ENCODE results near the gene JAZF1.

The JAZF1 gene

GRCh38 chr7:27992755-27993493 lies 187.7 kb downstream of the JAZF1 start:
- no peak overlapping the region for H2BK5ac ChIP-seq (ENCODE audit: low read length)
- H4K91ac ChIP-seq (ENCODE audit: low read depth, low read length, poor library complexity), result no peak overlapping the region
- no CpG with 5 or more reads among the region's 8 CpGs for WGBS, 2 donors (ENCODE audit: extremely low coverage in 2 of 2, insufficient read length in 2 of 2, insufficient replicate concordance in 1 of 2)
- no peak overlapping the region for H2AFZ ChIP-seq (ENCODE audit: low read length)
- H3K4ac ChIP-seq (ENCODE audit: low read length), result no peak overlapping the region
- no peak overlapping the region for H2BK15ac ChIP-seq (ENCODE audit: low read length)
- H3K27ac ChIP-seq (replicated peaks; ENCODE audit: low read length), result no peak overlapping the region
- peaks cover 0 to 8% of the 10 kb centered on the region in 2 donors for H3K4me1 ChIP-seq (ENCODE audit: control insufficient read depth in 2 of 2, insufficient read depth in 1 of 2, low read depth in 1 of 2, low read length in 2 of 2)
- H3K9ac ChIP-seq (ENCODE audit: low read depth, low read length, poor library complexity), result no peak overlapping the region
- H3K4me2 ChIP-seq (ENCODE audit: insufficient read depth, low read length, poor library complexity, severe bottlenecking), result no peak overlapping the region
- no peak overlapping the region for H2AK5ac ChIP-seq (ENCODE audit: low read depth, low read length)
- no peak overlapping the region for H4K8ac ChIP-seq (ENCODE audit: low read depth, low read length)
- DNase-seq (ENCODE audit: low spot score), result no peak
- peaks cover 0 to 13% (median 0%) of the 10 kb centered on the region in 3 experiments for H3K27me3 ChIP-seq (ENCODE audit: control insufficient read depth in 3 of 3, insufficient read depth in 3 of 3, low read depth in 1 of 3, low read length in 3 of 3)
- no peak overlapping the region for H2BK120ac ChIP-seq (ENCODE audit: low read depth, low read length)
- H3K18ac ChIP-seq (ENCODE audit: low read length), result no peak overlapping the region
- no peak overlapping the region for H3K23ac ChIP-seq (ENCODE audit: low read depth, low read length, poor library complexity)
- H3K79me1 ChIP-seq (ENCODE audit: low read depth, low read length), result no peaks in the 10 kb centered on the region
- no peaks in the 10 kb centered on the region for H3K9me3 ChIP-seq (replicated peaks in 1 of 2; ENCODE audit: control insufficient read depth in 2 of 2, insufficient read depth in 1 of 2, low read depth in 1 of 2, low read length in 2 of 2)
- no peak overlapping the region for H2BK12ac ChIP-seq (ENCODE audit: low read length)
- H3K36me3 ChIP-seq (replicated peaks in 1 of 2; ENCODE audit: control insufficient read depth in 2 of 2, insufficient read depth in 2 of 2, low read length in 2 of 2), result no peaks in the 10 kb centered on the region
- no peak overlapping the region for H3K14ac ChIP-seq (ENCODE audit: low read length)
- H3K4me3 ChIP-seq (ENCODE audit: low read length in 2 of 2), result no peak overlapping the region

- DNase-seq (ENCODE audit: low spot score), result no peak
- no peak overlapping the region for H2BK120ac ChIP-seq (ENCODE audit: low read depth, low read length)
- no peaks in the 10 kb centered on the region for H3K79me1 ChIP-seq (ENCODE audit: low read depth, low read length)
Measured at GRCh38 chr7:27992097-27992496, 188.5 kb downstream of the JAZF1 start.

GRCh38 chr7:27991006-27991528 lies 189.5 kb downstream of the JAZF1 start:
- no peak overlapping the region for H4K91ac ChIP-seq (ENCODE audit: low read depth, low read length, poor library complexity)
- H3K23ac ChIP-seq (ENCODE audit: low read depth, low read length, poor library complexity), result no peak overlapping the region
- no peak overlapping the region for H2BK120ac ChIP-seq (ENCODE audit: low read depth, low read length)
- no peak overlapping the region for H3K4ac ChIP-seq (ENCODE audit: low read length)
- no peaks in the 10 kb centered on the region for H3K36me3 ChIP-seq (replicated peaks in 1 of 2; ENCODE audit: control insufficient read depth in 2 of 2, insufficient read depth in 2 of 2, low read length in 2 of 2)
- H3K14ac ChIP-seq (ENCODE audit: low read length), result no peak overlapping the region
- H2AK5ac ChIP-seq (ENCODE audit: low read depth, low read length), result no peak overlapping the region
- DNase-seq (ENCODE audit: low spot score), result no peak
- H3K27me3 ChIP-seq (ENCODE audit: control insufficient read depth in 3 of 3, insufficient read depth in 3 of 3, low read depth in 1 of 3, low read length in 3 of 3), result peaks cover 0 to 13% (median 0%) of the 10 kb centered on the region in 3 experiments
- H2AFZ ChIP-seq (ENCODE audit: low read length), result no peak overlapping the region
- no peak overlapping the region for H2BK12ac ChIP-seq (ENCODE audit: low read length)
- no peak overlapping the region for H3K4me2 ChIP-seq (ENCODE audit: insufficient read depth, low read length, poor library complexity, severe bottlenecking)
- H3K9me3 ChIP-seq (replicated peaks in 1 of 2; ENCODE audit: control insufficient read depth in 2 of 2, insufficient read depth in 1 of 2, low read depth in 1 of 2, low read length in 2 of 2), result no peaks in the 10 kb centered on the region
- H3K4me1 ChIP-seq (ENCODE audit: control insufficient read depth in 2 of 2, insufficient read depth in 1 of 2, low read depth in 1 of 2, low read length in 2 of 2), result peaks cover 0 to 8% of the 10 kb centered on the region in 2 donors
- no peak overlapping the region for H3K27ac ChIP-seq (replicated peaks; ENCODE audit: low read length)
- no peak overlapping the region for H2BK15ac ChIP-seq (ENCODE audit: low read length)
- H2BK5ac ChIP-seq (ENCODE audit: low read length), result no peak overlapping the region
- H3K79me1 ChIP-seq (ENCODE audit: low read depth, low read length), result no peaks in the 10 kb centered on the region
- no peak overlapping the region for H3K18ac ChIP-seq (ENCODE audit: low read length)
- H4K8ac ChIP-seq (ENCODE audit: low read depth, low read length), result no peak overlapping the region
- H3K4me3 ChIP-seq (ENCODE audit: low read length in 2 of 2), result no peak overlapping the region
- H3K9ac ChIP-seq (ENCODE audit: low read depth, low read length, poor library complexity), result no peak overlapping the region

More at GRCh38 chr7:27992097-27992496, 188.5 kb downstream of the JAZF1 start:
- H3K27ac ChIP-seq (replicated peaks; ENCODE audit: low read length), result no peak overlapping the region
- peaks cover 0 to 8% of the 10 kb centered on the region in 2 donors for H3K4me1 ChIP-seq (ENCODE audit: control insufficient read depth in 2 of 2, insufficient read depth in 1 of 2, low read depth in 1 of 2, low read length in 2 of 2)
- H3K9me3 ChIP-seq (replicated peaks in 1 of 2; ENCODE audit: control insufficient read depth in 2 of 2, insufficient read depth in 1 of 2, low read depth in 1 of 2, low read length in 2 of 2), result no peaks in the 10 kb centered on the region
- H2BK15ac ChIP-seq (ENCODE audit: low read length), result no peak overlapping the region
- no peak overlapping the region for H2AFZ ChIP-seq (ENCODE audit: low read length)
- H3K36me3 ChIP-seq (replicated peaks in 1 of 2; ENCODE audit: control insufficient read depth in 2 of 2, insufficient read depth in 2 of 2, low read length in 2 of 2), result no peaks in the 10 kb centered on the region
- no peak overlapping the region for H3K4me3 ChIP-seq (ENCODE audit: low read length in 2 of 2)
- WGBS, 2 donors (ENCODE audit: extremely low coverage in 2 of 2, insufficient read length in 2 of 2, insufficient replicate concordance in 1 of 2), result no CpG with 5 or more reads among the region's 4 CpGs
- peaks cover 0 to 13% (median 0%) of the 10 kb centered on the region in 3 experiments for H3K27me3 ChIP-seq (ENCODE audit: control insufficient read depth in 3 of 3, insufficient read depth in 3 of 3, low read depth in 1 of 3, low read length in 3 of 3)
- H4K91ac ChIP-seq (ENCODE audit: low read depth, low read length, poor library complexity), result no peak overlapping the region
- H2BK5ac ChIP-seq (ENCODE audit: low read length), result no peak overlapping the region
- no peak overlapping the region for H3K4me2 ChIP-seq (ENCODE audit: insufficient read depth, low read length, poor library complexity, severe bottlenecking)
- H3K18ac ChIP-seq (ENCODE audit: low read length), result no peak overlapping the region
- H3K23ac ChIP-seq (ENCODE audit: low read depth, low read length, poor library complexity), result no peak overlapping the region
- no peak overlapping the region for H3K14ac ChIP-seq (ENCODE audit: low read length)
- H2AK5ac ChIP-seq (ENCODE audit: low read depth, low read length), result no peak overlapping the region
- no peak overlapping the region for H4K8ac ChIP-seq (ENCODE audit: low read depth, low read length)
- no peak overlapping the region for H3K4ac ChIP-seq (ENCODE audit: low read length)
- no peak overlapping the region for H2BK12ac ChIP-seq (ENCODE audit: low read length)
- no peak overlapping the region for H3K9ac ChIP-seq (ENCODE audit: low read depth, low read length, poor library complexity)

GRCh38 chr7:27976531-27976930 lies 204.1 kb downstream of the JAZF1 start:
- no peaks in the 10 kb centered on the region for H3K4me1 ChIP-seq (ENCODE audit: control insufficient read depth in 2 of 2, insufficient read depth in 1 of 2, low read depth in 1 of 2, low read length in 2 of 2)
- H3K36me3 ChIP-seq (replicated peaks in 1 of 2; ENCODE audit: control insufficient read depth in 2 of 2, insufficient read depth in 2 of 2, low read length in 2 of 2), result no peaks in the 10 kb centered on the region
- H2BK12ac ChIP-seq (ENCODE audit: low read length), result no peak overlapping the region
- no peak overlapping the region for H2BK120ac ChIP-seq (ENCODE audit: low read depth, low read length)
- H3K27ac ChIP-seq (replicated peaks; ENCODE audit: low read length), result no peak overlapping the region
- H3K9me3 ChIP-seq (replicated peaks in 1 of 2; ENCODE audit: control insufficient read depth in 2 of 2, insufficient read depth in 1 of 2, low read depth in 1 of 2, low read length in 2 of 2), result no peaks in the 10 kb centered on the region
- H3K23ac ChIP-seq (ENCODE audit: low read depth, low read length, poor library complexity), result no peak overlapping the region
- no peak overlapping the region for H3K14ac ChIP-seq (ENCODE audit: low read length)
- no peak overlapping the region for H2AK5ac ChIP-seq (ENCODE audit: low read depth, low read length)
- WGBS, 2 donors (ENCODE audit: extremely low coverage in 2 of 2, insufficient read length in 2 of 2, insufficient replicate concordance in 1 of 2), result no CpG with 5 or more reads among the region's 1 CpG
- H3K4me3 ChIP-seq (ENCODE audit: low read length in 2 of 2), result no peak overlapping the region
- H3K4ac ChIP-seq (ENCODE audit: low read length), result no peak overlapping the region
- H2AFZ ChIP-seq (ENCODE audit: low read length), result no peak overlapping the region
- H2BK15ac ChIP-seq (ENCODE audit: low read length), result no peak overlapping the region
- no peak overlapping the region for H4K91ac ChIP-seq (ENCODE audit: low read depth, low read length, poor library complexity)
- H2BK5ac ChIP-seq (ENCODE audit: low read length), result no peak overlapping the region
- no peak for DNase-seq (ENCODE audit: low spot score)
- H3K79me1 ChIP-seq (ENCODE audit: low read depth, low read length), result no peaks in the 10 kb centered on the region
- peaks cover 0 to 4% (median 0%) of the 10 kb centered on the region in 3 experiments for H3K27me3 ChIP-seq (ENCODE audit: control insufficient read depth in 3 of 3, insufficient read depth in 3 of 3, low read depth in 1 of 3, low read length in 3 of 3)
- H4K8ac ChIP-seq (ENCODE audit: low read depth, low read length), result no peak overlapping the region
- H3K18ac ChIP-seq (ENCODE audit: low read length), result no peak overlapping the region
- H3K4me2 ChIP-seq (ENCODE audit: insufficient read depth, low read length, poor library complexity, severe bottlenecking), result no peak overlapping the region
- H3K9ac ChIP-seq (ENCODE audit: low read depth, low read length, poor library complexity), result no peak overlapping the region
